HepG2 (cell line): ENCODE data around the gene IKZF3. TPM values are rescaled to one million over a fixed set of nuclear protein-coding genes. Genes with fewer than 3 reads are reported as not detected.

Experiments
- ARHGAP35 ChIP-seq: sonication (generic); formaldehyde crosslinking; IDR thresholded peaks from 2 replicates; pipeline ENCODE4 v1.9.0; 2022; ENCODE audit warnings: mild to moderate bottlenecking, inconsistent platforms, moderate library complexity, missing genetic modification reagents, borderline replicate concordance
- ATF1 ChIP-seq: IDR thresholded peaks from 2 replicates; pipeline ENCODE4 v1.6.1; 2016; ENCODE audit warnings: mild to moderate bottlenecking, control low read depth
- CENPT ChIP-seq: sonication (generic); formaldehyde crosslinking; IDR thresholded peaks from 2 replicates; pipeline ENCODE4 v1.8.0; 2022; ENCODE audit warnings: low read depth, mild to moderate bottlenecking, moderate library complexity, missing genetic modification reagents
- HNF4G ChIP-seq, 2 experiments: sonication (generic) in 1 of 2; formaldehyde crosslinking in 1 of 2; IDR thresholded peaks; 2 replicates each; pipeline versions ENCODE4 v1.4.0 to v1.6.1; 2011 to 2020; ENCODE audit warnings: borderline replicate concordance in 2 of 2, low read depth in 2 of 2, mild to moderate bottlenecking in 2 of 2, low read length in 1 of 2, missing genetic modification reagents in 1 of 2, moderate library complexity in 1 of 2
- PHB2 ChIP-seq: fragments of 450-650 bp; IDR thresholded peaks from 2 replicates; pipeline ENCODE4 v1.6.1; 2018; ENCODE audit not compliant: partially characterized antibody
- RERE ChIP-seq: IDR thresholded peaks from 2 replicates; pipeline ENCODE4 v1.6.1; 2016; ENCODE audit warnings: low read depth, missing genetic modification reagents, missing compliant biosample characterization
- RNF2 ChIP-seq: fragments of 450-650 bp; conservative IDR thresholded peaks from 2 replicates; pipeline ENCODE4 v1.6.1; 2016; ENCODE audit warnings: low read depth
- ZNF10 ChIP-seq: sonication (generic); formaldehyde crosslinking; IDR thresholded peaks from 2 replicates; pipeline ENCODE4 v1.4.0; 2020; ENCODE audit warnings: mild to moderate bottlenecking, low read depth, missing genetic modification reagents, borderline replicate concordance
- ZNF101 ChIP-seq: sonication (generic); formaldehyde crosslinking; IDR thresholded peaks from 2 replicates; pipeline ENCODE4 v1.4.0; 2020; ENCODE audit warnings: mild to moderate bottlenecking, low read depth, missing genetic modification reagents, borderline replicate concordance
- ZNF124 ChIP-seq: sonication (generic); formaldehyde crosslinking; IDR thresholded peaks from 2 replicates; pipeline ENCODE4 v1.4.0; 2020; ENCODE audit warnings: missing genetic modification reagents
- ZNF34 ChIP-seq: sonication (generic); formaldehyde crosslinking; IDR thresholded peaks from 2 replicates; pipeline ENCODE4 v1.4.0; 2020; ENCODE audit warnings: mild to moderate bottlenecking, missing genetic modification reagents, borderline replicate concordance
- ZNF382 ChIP-seq: sonication (generic); formaldehyde crosslinking; IDR thresholded peaks from 2 replicates; pipeline ENCODE4 v1.5.0; 2020; ENCODE audit warnings: missing genetic modification reagents, mild to moderate bottlenecking, borderline replicate concordance
- ZNF510 ChIP-seq: sonication (generic); formaldehyde crosslinking; IDR thresholded peaks from 2 replicates; pipeline ENCODE4 v1.4.0; 2020; ENCODE audit warnings: low read depth, mild to moderate bottlenecking, missing genetic modification reagents
- ZNF709 ChIP-seq: sonication (generic); formaldehyde crosslinking; IDR thresholded peaks from 2 replicates; pipeline ENCODE4 v1.5.0; 2020; ENCODE audit warnings: mild to moderate bottlenecking, missing genetic modification reagents
- polyA plus RNA-seq, 8 experiments: library from polyadenylated mRNA; depleted of rRNA in 3 of 8; stranded (reverse) in 7 of 8; unstranded in 1 of 8; fragments of >200 nt; fragmentation: Illumina TruSeq in 4 of 8; extraction: Trizol in 4 of 8; gene quantifications; 2 replicates each; pipeline versions ENCODE4 v1.2.1 to v1.2.3, GENCODE V29; 2011 to 2016; ENCODE audit warnings: low read depth in 4 of 8, missing spikeins in 1 of 8, mixed read lengths in 1 of 8; ENCODE audit not compliant: insufficient read depth in 1 of 8
- total RNA-seq, 5 experiments: library from RNA; depleted of rRNA; stranded (reverse); fragments of >200 nt; fragmentation: Illumina TruSeq; extraction: Trizol; gene quantifications; 2 replicates each; pipeline ENCODE4 v1.2.3, GENCODE V29; 2016; ENCODE audit warnings: low read depth in 1 of 5
- TF ChIP-seq, protein P1 (sequence below): sonication (generic); formaldehyde crosslinking; conservative IDR thresholded peaks from 2 replicates; pipeline ENCODE4 v1.4.0; 2020; ENCODE audit warnings: missing genetic modification reagents
- TF ChIP-seq, protein P2 (sequence below): sonication (generic); formaldehyde crosslinking; IDR thresholded peaks from 2 replicates; pipeline ENCODE4 v1.4.0; 2020; ENCODE audit warnings: mild to moderate bottlenecking, low read depth, missing genetic modification reagents
- TF ChIP-seq, protein P3 (sequence below): sonication (generic); formaldehyde crosslinking; conservative IDR thresholded peaks from 2 replicates; pipeline ENCODE4 v1.4.0; 2020; ENCODE audit warnings: missing genetic modification reagents

Gene IKZF3
- total and polyA plus RNA-seq, 2 of the 13 experiments (the other 11 are each of a cell fraction or from before 2014, with no cell fraction given), result not detected

GRCh38 chr17:39750131-39751015 is 113.7 kb downstream of the IKZF3 start (continued):
- TF ChIP-seq, protein P1, sequence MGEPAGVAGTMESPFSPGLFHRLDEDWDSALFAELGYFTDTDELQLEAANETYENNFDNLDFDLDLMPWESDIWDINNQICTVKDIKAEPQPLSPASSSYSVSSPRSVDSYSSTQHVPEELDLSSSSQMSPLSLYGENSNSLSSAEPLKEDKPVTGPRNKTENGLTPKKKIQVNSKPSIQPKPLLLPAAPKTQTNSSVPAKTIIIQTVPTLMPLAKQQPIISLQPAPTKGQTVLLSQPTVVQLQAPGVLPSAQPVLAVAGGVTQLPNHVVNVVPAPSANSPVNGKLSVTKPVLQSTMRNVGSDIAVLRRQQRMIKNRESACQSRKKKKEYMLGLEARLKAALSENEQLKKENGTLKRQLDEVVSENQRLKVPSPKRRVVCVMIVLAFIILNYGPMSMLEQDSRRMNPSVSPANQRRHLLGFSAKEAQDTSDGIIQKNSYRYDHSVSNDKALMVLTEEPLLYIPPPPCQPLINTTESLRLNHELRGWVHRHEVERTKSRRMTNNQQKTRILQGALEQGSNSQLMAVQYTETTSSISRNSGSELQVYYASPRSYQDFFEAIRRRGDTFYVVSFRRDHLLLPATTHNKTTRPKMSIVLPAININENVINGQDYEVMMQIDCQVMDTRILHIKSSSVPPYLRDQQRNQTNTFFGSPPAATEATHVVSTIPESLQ, result no peak
- TF ChIP-seq ZNF709 (CRISPR knock-in tag) (peak; percentile 58; the same call in 1 of the 2 replicates), ZNF124 (CRISPR knock-in tag) (no peak), CENPT (no peak), ZNF101 (CRISPR knock-in tag) (no peak), ATF1 (no peak), ZNF10 (CRISPR knock-in tag) (no peak), ZNF382 (CRISPR knock-in tag) (no peak), RNF2 (no peak), PHB2 (no peak), ARHGAP35 (CRISPR knock-in tag) (no peak), ZNF34 (CRISPR knock-in tag) (no peak), RERE (CRISPR knock-in tag) (no peak), ZNF510 (no peak), HNF4G (IDR thresholded peaks at IDR 0.05; ENCODE audit: borderline replicate concordance, low read depth, low read length) (peak; percentile 57; the same call in 1 of the 2 replicates), HNF4G (CRISPR knock-in tag; IDR thresholded peaks at IDR 0.05; ENCODE audit: borderline replicate concordance, low read depth) (peak; percentile 66; the same call in 1 of the 2 replicates)
- TF ChIP-seq, protein P2, sequence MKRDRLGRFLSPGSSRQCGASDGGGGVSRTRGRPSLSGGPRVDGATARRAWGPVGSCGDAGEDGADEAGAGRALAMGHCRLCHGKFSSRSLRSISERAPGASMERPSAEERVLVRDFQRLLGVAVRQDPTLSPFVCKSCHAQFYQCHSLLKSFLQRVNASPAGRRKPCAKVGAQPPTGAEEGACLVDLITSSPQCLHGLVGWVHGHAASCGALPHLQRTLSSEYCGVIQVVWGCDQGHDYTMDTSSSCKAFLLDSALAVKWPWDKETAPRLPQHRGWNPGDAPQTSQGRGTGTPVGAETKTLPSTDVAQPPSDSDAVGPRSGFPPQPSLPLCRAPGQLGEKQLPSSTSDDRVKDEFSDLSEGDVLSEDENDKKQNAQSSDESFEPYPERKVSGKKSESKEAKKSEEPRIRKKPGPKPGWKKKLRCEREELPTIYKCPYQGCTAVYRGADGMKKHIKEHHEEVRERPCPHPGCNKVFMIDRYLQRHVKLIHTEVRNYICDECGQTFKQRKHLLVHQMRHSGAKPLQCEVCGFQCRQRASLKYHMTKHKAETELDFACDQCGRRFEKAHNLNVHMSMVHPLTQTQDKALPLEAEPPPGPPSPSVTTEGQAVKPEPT (CRISPR knock-in tag), result peak; percentile 47; the same call in 1 of the 2 replicates
- TF ChIP-seq, protein P3, sequence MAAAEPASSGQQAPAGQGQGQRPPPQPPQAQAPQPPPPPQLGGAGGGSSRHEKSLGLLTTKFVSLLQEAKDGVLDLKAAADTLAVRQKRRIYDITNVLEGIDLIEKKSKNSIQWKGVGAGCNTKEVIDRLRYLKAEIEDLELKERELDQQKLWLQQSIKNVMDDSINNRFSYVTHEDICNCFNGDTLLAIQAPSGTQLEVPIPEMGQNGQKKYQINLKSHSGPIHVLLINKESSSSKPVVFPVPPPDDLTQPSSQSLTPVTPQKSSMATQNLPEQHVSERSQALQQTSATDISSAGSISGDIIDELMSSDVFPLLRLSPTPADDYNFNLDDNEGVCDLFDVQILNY, result no peak
